HG03432 (cell line): ENCODE data around the gene ZDHHC11.
"Not testable (repeated sequence)": the region's sequence is repeated elsewhere in the genome, so short reads cannot be mapped to it uniquely, and the experiment has no call there.

Experiments
- ATAC-seq: cut with Tn5 transposase; IDR thresholded peaks from one replicate; pipeline ENCODE4 v1.9.1; 2021; ENCODE audit warnings: mild to moderate bottlenecking, moderate library complexity; ENCODE audit not compliant: unreplicated experiment

The ZDHHC11 gene

GRCh38 chr5:880816-881550 lies 30.2 kb upstream of the ZDHHC11 start:
- ATAC-seq: no peak

GRCh38 chr5:878677-879076 lies 27.9 kb upstream of the ZDHHC11 start:
- not testable (repeated sequence) for ATAC-seq

GRCh38 chr5:878125-878524 lies 27.3 kb upstream of the ZDHHC11 start:
- no peak for ATAC-seq

GRCh38 chr5:876398-877365 lies 25.9 kb upstream of the ZDHHC11 start:
- ATAC-seq: no peak

GRCh38 chr5:875931-876330 lies 25.1 kb upstream of the ZDHHC11 start:
- ATAC-seq: no peak

GRCh38 chr5:873328-873727 lies 22.5 kb upstream of the ZDHHC11 start:
- ATAC-seq: no peak

GRCh38 chr5:872301-872700 lies 21.5 kb upstream of the ZDHHC11 start:
- no peak for ATAC-seq

GRCh38 chr5:871596-872298 lies 21.0 kb upstream of the ZDHHC11 start:
- no peak for ATAC-seq

- ATAC-seq: no peak
Measured at GRCh38 chr5:870956-871355, 20.2 kb upstream of the ZDHHC11 start.

- ATAC-seq: no peak
Measured at GRCh38 chr5:868428-869135, 17.8 kb upstream of the ZDHHC11 start.

- ATAC-seq: no peak
Measured at GRCh38 chr5:867300-867870, 16.6 kb upstream of the ZDHHC11 start.

GRCh38 chr5:865771-866170 lies 15.0 kb upstream of the ZDHHC11 start:
- ATAC-seq: no peak

- ATAC-seq: no peak
Measured at GRCh38 chr5:865168-865521, 14.4 kb upstream of the ZDHHC11 start.

GRCh38 chr5:864492-865167 lies 13.8 kb upstream of the ZDHHC11 start:
- ATAC-seq: no peak

- ATAC-seq: no peak
Measured at GRCh38 chr5:863244-863805, 12.5 kb upstream of the ZDHHC11 start.

GRCh38 chr5:862367-863243 lies 11.8 kb upstream of the ZDHHC11 start:
- ATAC-seq: no peak

- ATAC-seq: no peak
Measured at GRCh38 chr5:861442-862366, 10.9 kb upstream of the ZDHHC11 start.
